Ovary (tissue), 3 donors: ENCODE measurements around the gene FTO.

ENCODE experiments used
- EP300 ChIP-seq: sonication (generic); formaldehyde crosslinking; IDR thresholded peaks from one replicate; pipeline ENCODE4 v1.6.1; 2017; ENCODE audit warnings: antibody characterized with exemption
- TF ChIP-seq, protein P1 (sequence below), 3 donors: fragments of 450-650 bp in 2 of 3; fragments of 200-600 bp in 1 of 3; IDR thresholded peaks; one replicate each; pipeline versions ENCODE4 v1.5.1 to v1.8.0; 2016 to 2022; ENCODE audit warnings: antibody characterized with exemption in 3 of 3, mild to moderate bottlenecking in 1 of 3
- donor health status: DM: no; HTN: no; CAD: no.

DNA sequence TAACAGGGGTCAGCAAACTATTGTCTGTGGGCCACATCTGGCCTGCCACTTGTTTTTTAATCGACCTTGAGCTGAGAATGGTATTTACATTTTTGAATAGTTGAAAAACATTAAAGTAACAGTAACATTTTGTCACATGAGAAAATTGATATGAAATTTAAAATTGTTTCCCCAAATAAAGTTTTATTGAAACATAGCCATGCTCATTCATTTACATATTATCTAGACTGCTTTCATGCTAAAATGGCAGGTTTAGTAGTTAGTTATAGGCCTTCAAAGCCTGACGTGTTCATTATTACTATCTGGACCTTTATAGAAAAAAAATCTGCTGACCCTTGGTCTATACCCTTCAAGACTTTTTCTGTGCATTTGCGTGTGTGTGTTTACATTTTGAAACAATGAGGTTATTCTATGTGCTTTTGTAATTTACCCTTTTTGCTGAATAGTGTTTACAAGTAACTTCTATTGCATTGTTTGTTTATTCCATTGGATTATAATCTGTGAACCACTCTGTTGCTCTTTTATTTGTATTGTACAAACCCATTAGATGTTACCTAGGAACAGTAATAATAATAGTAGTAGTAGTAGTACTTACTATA, 37.1 kb downstream of the FTO start:
- TF ChIP-seq, protein P1, sequence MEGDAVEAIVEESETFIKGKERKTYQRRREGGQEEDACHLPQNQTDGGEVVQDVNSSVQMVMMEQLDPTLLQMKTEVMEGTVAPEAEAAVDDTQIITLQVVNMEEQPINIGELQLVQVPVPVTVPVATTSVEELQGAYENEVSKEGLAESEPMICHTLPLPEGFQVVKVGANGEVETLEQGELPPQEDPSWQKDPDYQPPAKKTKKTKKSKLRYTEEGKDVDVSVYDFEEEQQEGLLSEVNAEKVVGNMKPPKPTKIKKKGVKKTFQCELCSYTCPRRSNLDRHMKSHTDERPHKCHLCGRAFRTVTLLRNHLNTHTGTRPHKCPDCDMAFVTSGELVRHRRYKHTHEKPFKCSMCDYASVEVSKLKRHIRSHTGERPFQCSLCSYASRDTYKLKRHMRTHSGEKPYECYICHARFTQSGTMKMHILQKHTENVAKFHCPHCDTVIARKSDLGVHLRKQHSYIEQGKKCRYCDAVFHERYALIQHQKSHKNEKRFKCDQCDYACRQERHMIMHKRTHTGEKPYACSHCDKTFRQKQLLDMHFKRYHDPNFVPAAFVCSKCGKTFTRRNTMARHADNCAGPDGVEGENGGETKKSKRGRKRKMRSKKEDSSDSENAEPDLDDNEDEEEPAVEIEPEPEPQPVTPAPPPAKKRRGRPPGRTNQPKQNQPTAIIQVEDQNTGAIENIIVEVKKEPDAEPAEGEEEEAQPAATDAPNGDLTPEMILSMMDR (IDR thresholded peaks at IDR 0.05) = no peak
- TF ChIP-seq EP300 = no peak
